ENCODE results near the gene TNIP2. TPM values are rescaled to one million over a fixed set of nuclear protein-coding genes. Genes with fewer than 3 reads are reported as not detected.

TNIP2 gene
- total and polyA plus RNA-seq, 2 of the 13 experiments (the other 11 are each of a cell fraction or from before 2014, with no cell fraction given) = 25.6 to 38.0 TPM

GRCh38 chr4:2800691-2801596 is 44.8 kb upstream of the TNIP2 start (continued):
- TF ChIP-seq PATZ1 (CRISPR knock-in tag; IDR thresholded peaks at IDR 0.05) (peak; percentile 95), TP53 (CRISPR knock-in tag; conservative IDR thresholded peaks at IDR 0.05) (no peak), HES4 (CRISPR knock-in tag; IDR thresholded peaks at IDR 0.05; ENCODE audit: borderline replicate concordance) (no peak), ZNF383 (CRISPR knock-in tag; IDR thresholded peaks at IDR 0.05; ENCODE audit: borderline replicate concordance) (no peak), ZNF879 (CRISPR knock-in tag; IDR thresholded peaks at IDR 0.05) (no peak), SOX6 (IDR thresholded peaks at IDR 0.05) (no peak), SOX6 (CRISPR knock-in tag; IDR thresholded peaks at IDR 0.05) (peak; percentile 82), TMF1 (CRISPR knock-in tag; IDR thresholded peaks at IDR 0.05; ENCODE audit: low read depth) (no peak), ZFP1 (CRISPR knock-in tag; IDR thresholded peaks at IDR 0.05) (no peak), JARID2 (CRISPR knock-in tag; IDR thresholded peaks at IDR 0.05; ENCODE audit: insufficient replicate concordance) (no peak), FOXP4 (CRISPR knock-in tag; IDR thresholded peaks at IDR 0.05) (peak; percentile 58), ZNF598 (CRISPR knock-in tag; IDR thresholded peaks at IDR 0.05; ENCODE audit: borderline replicate concordance) (no peak), SMAD9 (CRISPR knock-in tag; IDR thresholded peaks at IDR 0.05) (no peak), ZNF264 (CRISPR knock-in tag; IDR thresholded peaks at IDR 0.05) (0 out of 2 replicates have a peak, but pooled peaks have one; percentile 16), NFRKB (IDR thresholded peaks at IDR 0.05) (no peak), ZNF24 (IDR thresholded peaks at IDR 0.05) (no peak), ZNF773 (CRISPR knock-in tag; IDR thresholded peaks at IDR 0.05; ENCODE audit: borderline replicate concordance) (no peak), JUND (CRISPR knock-in tag; IDR thresholded peaks at IDR 0.05) (peak; percentile 96), RXRA (CRISPR knock-in tag; IDR thresholded peaks at IDR 0.05) (peak; percentile 99), PHF20 (CRISPR knock-in tag; IDR thresholded peaks at IDR 0.05) (peak; percentile 44; the same call in 1 of the 2 replicates), HHEX (CRISPR knock-in tag; IDR thresholded peaks at IDR 0.05) (no peak), ZMYM2 (CRISPR knock-in tag; IDR thresholded peaks at IDR 0.05) (peak; percentile 62; the same call in 1 of the 2 replicates), HOXA3 (CRISPR knock-in tag; IDR thresholded peaks at IDR 0.05) (peak; percentile 61; the same call in 1 of the 2 replicates), ZNF331 (CRISPR knock-in tag; IDR thresholded peaks at IDR 0.05) (peak; percentile 95), NFIC (IDR thresholded peaks at IDR 0.05; ENCODE audit: low read length) (no peak), ZNF678 (CRISPR knock-in tag; IDR thresholded peaks at IDR 0.05) (no peak), MAFG (CRISPR knock-in tag; IDR thresholded peaks at IDR 0.05) (no peak), GLMP (CRISPR knock-in tag; IDR thresholded peaks at IDR 0.05; ENCODE audit: borderline replicate concordance) (no peak), SP140L (CRISPR knock-in tag; IDR thresholded peaks at IDR 0.05; ENCODE audit: borderline replicate concordance) (no peak)
